NCI-H510A treated with DMSO at 0.1 percent for 48 hours (cell line): ENCODE results near the gene MAML2.

Source experiments
- DNase-seq: peaks from one replicate; lab custom pipeline; 2025; lab: John Stamatoyannopoulos, UW

MAML2 gene

DNA sequence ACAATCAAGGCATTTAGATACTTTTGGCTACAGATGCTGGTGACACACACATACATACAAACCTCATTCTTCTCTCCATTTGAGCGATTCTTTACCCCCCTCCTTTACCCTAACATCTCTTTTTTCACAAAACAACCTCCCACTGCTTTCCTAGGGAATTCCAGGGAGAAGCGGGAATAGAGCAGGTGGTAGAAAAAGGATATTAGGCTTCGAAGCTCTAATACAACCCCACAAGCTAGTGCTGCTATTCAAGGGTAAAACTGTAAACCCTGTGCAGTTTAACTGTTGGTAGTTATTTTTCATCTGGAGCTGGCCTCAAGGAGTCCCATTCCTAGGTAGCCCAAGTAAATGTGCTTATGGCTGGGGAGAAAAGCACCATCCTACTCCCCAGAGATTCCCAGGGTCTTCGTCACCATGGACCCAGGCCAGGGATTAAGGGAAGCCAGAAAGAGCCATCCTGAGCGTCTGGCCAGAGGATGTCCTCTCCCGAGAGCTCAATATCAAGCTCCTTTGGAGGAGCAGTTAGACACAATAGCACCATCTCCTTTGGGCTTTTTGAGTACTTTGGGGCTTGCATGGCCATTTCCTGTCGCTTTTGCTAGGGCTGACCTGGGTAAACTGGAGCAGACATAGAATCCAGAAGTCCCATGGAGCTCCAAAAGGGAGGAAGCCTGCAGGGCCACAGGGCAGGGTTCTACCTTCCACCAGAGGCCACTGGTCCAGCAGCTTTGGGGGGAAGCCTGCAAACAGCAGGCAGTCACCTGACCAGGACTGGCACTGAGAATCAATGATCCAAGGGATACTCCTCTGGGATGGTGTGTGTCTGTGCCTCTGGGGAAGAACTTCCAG, 3.1 kb downstream of the MAML2 start:
- no peak for DNase-seq

DNA sequence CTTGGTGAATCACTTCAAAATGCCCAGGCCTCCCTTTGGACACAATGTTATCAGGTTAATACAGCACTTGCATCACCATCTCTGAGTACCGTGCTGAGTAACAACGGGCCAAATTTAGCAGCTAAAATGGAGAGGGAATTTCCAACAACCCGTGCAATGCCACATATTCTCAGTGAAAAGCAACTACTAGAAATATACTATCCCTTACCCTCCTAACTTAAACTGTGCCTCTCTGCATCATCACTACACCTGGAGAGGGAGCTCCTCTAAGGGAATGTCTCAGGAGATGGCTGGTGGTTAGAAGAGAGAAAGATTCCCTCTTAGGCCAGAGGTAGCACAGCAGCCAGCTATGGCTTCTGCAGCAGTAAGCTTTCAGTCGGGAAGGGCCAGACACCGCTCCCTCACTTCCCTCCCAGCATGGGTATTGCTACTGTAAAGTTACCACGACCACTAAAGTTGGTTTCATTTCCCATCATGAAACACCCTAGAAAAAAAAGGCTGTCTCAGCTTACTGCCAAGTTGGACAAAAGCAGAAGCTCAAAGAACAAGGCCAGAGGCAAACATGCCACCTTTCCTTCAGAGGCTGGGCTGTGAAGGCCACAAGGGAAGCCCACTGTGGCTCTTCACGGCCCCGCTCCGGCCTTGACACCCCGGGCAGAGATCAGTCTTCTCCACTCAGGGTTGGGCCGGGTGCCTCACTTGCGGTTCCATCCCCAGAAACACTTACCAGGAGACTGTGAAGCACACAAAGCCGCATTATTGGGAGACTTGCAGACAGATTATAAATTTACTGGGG, 3.9 kb downstream of the MAML2 start:
- no peak for DNase-seq

DNA sequence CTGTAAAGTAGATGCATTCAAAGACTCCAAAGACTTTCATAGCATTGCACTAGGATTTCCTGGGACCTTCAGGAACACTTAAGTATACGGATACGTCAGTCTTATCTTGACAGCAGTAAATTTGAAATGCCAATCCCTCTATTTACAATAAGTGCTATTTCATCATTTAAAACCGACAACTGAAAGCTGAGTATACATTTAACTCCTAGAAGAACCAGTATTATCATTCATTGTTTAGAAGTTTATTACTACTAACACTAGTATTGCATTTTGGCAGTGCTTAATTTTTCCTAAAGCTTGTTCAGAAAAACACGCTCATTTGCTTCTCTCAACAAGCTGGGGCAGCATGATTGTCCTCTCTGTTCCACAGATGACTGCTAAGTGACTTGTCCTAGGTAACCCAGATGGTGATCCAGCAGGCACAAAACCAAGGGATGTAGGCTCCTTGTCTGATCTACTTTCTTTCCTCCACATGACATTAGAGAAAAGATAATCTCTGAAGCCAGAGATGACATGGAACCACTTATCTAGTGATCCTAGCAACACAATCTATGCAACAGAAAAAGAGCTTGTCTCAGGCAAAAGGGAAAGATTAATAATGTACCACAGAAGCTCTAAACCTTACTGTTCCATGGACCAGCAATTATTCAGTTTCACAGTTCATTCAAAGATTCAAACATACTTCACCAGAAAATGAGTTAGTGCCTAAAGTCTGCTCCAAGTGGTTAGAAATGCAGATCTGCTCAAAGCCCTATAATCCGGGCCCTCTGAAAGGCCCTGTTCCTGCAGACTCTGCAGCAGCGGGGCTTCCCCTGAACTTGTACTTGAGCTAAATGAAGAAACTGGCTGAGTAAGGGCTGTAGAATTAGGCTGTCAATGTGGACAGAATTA, 5.2 kb downstream of the MAML2 start:
- no peak for DNase-seq

DNA sequence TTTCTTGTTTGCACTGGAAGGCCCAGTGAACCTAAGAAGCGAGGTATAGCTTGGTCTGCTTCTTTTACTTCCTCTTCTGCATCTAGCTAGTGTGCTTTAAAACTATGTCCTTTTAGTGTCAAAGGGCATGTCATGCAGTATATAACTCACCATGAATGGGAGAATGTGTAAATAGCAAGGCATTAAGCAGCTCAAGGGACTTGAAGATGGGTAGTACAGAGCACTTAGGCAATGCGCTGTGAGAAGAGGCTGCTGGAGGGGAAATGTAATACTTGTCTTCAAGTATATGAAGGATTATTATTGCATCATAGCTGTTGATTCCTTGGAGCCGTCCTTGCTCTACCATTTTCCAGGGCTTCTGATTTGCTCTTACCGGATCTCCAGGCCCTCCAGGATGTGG, 7.6 kb downstream of the MAML2 start:
- no peak for DNase-seq

DNA sequence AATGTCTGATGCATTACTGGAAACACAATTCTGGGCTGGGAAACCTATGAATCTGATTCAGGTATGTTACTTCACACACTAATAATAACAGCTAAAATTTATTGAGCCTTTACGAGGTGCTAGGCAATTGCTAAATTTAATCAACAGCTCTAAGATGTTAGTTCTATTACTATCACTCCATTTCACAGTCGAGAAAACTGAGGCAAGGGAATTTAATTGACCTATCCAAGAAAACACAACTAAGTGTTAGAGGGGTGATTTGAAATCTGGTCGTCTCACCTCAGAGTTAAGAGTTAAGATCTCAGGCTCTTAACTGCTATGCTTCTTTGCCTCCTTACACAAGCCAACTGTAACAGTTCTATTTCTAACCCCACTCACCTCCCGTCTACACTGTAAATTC, 8.8 kb downstream of the MAML2 start:
- DNase-seq, result no peak

DNA sequence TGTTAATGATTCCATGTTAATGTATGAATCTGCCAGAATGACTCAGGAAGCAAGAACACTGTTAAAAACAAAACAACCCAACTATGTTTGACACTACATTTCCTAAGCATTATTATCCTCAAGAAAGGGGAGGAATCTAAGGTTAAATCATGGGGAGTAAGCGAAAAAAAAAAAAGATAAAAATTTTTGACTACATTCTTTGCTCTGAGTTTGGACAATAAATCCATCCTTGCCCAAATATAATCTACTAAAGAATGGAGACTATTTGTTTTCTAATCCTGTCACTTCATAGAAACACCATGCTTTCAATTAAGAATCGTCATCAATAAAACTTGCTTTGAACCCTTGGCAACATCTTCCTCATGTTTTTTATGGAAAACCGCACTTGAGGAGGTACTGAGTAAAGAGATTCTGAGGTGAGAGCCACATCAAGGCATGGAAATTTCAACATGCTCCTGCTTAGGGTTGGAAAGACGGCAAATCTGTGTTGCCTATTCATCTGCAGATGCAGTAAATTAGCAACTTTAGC, 9.7 kb downstream of the MAML2 start:
- no peak for DNase-seq

DNA sequence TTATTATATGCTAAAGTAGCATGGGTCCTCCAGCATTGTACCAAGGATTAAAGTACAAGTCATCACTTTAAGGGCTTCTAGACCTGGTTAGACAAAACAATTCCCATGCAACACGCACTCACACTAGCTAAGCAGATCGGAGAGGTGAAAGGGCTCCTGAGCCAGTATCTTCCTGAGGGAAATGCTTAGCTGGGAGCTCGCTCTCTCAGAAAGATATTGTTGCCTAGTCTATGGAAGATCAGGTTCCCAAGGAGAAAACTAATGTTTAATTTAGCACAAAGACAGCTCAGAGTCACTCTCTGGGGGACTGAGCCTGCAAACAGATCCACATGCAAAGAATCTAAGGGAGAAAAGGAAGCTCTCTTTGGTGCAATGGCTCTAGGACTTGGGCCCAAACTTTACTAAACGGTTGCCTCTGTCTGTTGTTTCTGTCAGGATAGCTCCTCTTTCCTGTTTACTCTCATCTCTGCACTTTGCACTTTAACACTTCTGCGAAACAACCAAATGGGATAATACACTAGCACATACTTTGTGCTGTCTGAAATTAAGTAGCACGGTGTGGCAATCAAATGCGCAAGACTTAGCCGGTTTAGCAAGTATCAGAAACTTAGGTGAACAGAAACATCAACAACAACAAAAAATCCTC, 10.7 kb downstream of the MAML2 start:
- no peak for DNase-seq

DNA sequence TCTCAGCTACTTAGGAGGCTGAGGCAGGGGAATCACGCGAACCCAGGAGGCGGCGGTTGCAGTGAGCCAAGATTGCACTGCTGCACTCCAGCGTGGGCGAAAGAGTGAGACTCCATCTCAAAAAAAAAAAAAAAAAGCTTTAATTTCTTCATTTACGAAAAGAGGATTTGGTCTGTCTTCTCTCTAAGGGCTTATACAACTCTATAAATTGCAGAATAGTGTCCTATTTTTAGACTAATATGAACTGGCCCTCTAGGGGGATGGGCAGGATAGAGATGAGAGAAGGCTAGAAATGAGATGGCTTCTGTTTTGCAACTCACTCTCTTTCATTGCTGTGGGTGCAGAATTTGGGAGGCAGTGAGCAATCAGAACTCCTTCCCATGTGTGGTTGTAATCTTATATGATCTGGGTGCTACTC, 11.3 kb downstream of the MAML2 start:
- DNase-seq, result no peak

DNA sequence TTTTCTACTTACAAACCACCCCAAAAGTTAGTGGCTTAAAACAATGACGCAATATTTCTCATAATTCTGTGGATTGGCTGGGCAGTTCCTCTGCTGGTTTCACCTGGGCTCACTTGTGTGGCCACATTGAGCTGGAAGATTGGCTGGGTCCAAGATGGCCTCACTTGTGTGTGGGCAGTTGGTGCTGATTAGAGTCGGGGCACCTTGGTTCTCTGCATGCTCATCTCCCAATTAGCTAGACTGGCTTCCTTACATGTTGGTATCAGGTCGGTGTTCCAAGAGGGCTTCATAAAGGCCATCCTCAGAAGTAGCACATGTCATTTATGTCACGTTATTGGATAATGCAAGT, 12.5 kb downstream of the MAML2 start:
- no peak for DNase-seq

DNA sequence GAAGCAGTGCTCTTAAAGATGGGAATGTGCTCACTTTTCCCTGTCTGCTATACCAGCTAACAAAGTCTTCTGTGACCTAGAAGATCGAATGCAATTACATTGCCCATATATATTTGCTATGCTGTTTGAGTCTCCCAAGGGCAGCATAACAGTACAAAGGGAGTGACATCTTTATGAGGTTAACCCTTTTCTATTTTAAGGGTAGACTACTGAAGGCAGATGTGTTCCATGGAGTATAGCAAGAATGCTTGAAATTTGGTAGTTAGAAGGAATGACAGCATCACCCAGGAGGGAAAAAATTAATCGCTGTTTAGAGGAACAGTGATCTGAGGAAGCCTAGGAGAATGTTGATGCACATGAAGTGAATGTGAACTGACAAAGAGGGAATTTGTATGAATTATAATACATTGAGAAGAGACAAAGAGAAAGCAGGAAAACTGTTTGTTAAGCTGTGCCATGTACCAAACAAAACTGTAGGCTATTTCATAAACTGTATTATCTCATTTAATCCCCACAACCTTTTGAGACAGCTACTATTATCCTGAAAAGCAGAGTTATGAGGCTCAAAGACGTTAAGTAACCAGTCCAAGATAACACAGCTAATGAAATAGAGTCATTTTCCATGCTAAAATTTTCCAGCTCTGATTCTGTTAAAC, 13.0 kb downstream of the MAML2 start:
- no peak for DNase-seq

DNA sequence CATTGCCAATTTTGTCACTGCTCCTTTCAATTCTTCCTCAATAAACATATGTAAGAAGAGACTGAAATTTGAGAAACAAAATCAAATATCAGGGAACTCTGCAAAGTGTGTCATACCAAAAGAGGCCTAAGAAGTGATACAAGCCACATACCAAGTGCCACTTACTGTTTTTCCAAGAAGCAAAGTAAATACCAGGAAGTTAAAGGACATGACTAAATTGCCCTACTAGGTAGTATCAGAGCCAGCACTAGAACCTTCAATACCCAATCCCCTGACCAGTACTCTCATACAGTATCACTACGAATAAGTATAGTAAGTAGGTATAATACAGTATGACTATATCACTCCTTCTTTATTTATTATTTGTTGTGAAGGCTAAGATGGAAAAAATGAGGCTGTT, 13.6 kb downstream of the MAML2 start:
- DNase-seq, result no peak

DNA sequence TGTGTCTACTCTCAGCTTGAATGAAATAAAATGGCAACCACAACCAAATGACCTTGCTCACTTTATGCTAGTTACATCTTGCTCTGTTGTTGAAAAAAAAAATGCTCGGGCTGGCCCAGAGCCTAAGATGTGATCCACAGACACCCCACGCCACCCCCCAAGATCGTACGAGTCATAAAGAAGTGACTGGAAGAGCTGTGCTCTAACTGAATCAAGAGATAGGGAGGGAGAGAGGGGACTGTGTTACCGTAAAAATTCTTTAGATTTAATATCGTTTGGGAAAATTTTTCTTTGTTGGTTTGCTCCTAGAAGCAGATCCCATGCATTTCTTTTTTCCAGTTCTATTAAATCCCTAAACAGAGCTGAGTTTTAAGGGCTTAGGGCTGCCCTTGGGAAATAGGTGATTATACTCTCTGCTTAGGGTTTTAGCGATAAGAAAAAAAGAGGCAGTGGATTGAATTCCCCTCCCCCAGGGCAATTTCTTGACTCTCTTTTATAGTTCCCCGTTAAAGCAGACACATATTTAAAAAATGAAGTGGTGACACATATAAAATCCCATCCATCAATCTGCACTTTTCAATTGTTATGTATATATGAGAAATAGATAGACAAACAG, 14.5 kb downstream of the MAML2 start:
- DNase-seq, result no peak

DNA sequence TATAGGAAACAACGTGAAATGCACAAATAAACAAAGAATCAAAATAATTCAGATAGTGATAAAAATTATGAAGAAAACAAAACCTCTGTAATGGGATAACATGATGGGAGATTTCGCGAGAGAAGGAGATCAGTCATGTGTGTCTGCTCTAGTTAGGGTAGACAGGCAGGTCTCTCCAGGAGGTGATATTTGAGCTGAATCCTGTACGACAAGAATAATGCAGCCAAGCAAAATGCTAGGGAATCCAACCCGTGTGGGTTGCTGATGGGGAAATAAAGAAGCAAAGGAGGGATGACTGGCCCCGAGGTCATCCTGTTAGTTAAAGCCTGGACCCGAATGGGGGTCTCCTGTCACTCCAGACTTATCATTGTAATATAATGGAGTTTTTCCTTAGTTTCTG, 16.0 kb downstream of the MAML2 start:
- DNase-seq, result no peak

DNA sequence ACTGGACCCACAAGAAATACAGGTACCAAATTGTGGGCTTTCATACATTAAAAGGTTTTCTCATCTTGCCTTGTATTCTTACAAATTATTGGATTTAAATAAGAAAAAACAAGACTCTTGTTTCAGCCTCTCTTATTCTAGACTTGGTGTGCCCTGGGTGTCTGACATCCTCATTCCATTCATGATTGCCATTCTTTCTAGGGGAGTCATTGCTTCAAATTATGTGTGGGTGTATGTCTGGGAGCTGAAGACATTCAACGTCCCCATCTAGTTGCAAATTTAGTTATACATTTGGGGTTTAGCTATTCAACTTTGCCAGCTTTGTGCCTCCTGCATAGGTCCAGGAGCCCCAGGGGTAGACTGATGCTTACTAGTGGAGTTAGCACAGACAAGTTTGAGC, 18.1 kb downstream of the MAML2 start:
- no peak for DNase-seq

DNA sequence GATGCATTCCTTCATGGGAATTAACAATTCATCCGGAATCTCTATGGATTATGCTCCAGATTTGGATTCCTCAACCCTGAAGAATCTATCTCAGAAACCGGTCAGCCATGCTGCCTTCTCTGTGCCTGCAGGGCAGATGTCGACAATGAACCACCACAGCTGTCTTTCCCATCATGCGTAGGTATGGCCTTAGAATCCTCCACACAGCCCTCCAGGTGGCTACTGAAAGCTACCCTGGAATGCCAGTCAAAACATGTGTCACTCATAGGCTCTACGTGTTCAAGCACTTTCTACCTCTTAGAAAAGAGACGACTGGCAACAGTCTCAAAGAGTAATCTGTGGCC, 19.4 kb downstream of the MAML2 start:
- no peak for DNase-seq

DNA sequence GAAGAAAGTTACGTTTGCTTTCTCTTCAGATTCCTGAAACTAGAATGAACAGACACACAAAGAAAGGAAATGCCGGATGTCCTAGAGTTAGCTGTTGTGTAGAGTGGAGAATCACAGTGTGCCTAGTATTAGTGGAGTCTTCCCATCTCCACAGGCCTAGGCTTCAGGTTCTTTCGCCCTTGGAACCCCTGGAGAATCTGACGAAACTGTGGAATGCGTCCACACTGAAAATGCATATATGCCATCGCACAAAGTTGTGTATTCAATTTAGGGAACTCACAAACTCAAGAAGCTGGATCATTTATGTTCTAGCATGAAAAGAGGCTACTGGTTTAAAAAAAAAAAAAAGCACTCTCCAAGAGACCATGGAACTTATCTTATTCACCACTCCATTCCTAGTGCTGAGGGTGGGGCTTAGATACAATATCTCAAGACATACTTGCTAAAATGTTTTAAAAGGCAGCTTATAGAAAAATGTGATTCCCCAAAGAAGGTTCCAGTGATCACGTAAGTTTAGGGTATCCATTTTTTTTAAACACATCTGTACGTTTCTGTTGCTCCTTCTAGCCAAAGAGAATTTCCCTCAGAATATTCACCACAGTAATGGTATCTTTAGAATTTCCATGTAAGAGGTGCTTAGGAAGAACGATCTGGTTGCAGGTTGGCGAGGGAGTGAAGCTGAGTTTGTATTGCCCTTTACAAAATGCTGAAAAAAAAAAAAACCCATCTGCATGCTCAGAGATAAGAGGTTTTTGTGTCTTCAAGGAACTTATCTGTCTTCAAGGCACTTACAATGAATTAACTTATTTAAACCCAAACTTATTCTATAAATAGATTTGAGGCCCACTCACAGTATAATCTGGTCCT, 20.0 kb downstream of the MAML2 start:
- DNase-seq, result no peak

DNA sequence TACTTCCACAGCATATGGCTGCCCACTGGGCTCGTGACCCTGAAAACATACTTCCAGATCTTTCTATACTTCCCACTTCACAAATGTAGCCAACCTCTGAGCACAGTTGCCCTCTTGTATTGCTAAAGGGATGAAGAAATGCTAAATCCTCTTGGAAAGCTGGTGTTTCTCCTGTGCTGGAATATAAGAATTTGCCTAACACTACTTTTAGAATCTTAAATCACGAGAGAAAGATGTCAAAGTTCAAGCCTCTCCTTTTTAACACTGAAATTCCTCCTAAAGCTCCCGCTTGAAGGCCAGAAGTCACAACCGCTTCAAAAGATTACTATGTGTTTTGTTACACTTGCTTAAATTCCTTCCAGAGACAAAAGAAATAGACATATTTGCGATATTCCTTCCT, 21.9 kb downstream of the MAML2 start:
- DNase-seq, result no peak

DNA sequence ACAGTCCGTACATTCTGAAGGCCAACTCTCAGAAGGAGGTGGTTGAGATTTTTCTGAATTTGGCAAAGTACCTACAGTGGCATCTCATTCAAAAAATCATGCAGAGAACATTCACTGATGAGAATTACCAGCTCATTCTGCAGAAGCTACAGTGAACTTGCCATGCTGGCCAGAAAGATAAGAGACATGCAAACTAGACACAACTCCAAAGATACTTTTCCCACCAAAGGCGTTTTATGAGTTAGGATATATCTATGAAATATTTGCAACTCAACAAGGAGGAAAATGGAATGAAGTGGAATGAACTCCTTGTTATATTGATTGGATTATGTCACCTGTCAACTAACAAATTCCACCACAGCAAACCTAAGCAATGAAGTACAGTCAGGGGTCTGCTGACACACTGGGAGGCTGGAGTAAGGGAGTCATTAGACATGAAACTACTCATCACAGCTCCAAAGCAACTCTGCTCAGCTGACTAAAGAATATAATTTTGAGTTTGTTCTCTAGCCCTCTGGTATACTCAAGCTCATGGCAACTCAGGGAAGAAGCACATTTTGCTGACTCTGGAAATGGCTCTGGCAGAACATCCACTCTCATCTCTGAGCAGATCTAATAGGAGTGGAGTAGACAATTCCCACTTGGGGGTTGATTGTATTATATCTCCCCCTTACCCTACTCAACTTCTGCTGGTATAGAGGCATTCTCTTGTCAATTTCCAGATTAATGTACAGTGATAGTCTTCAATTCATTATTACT, 22.9 kb downstream of the MAML2 start:
- no peak for DNase-seq

DNA sequence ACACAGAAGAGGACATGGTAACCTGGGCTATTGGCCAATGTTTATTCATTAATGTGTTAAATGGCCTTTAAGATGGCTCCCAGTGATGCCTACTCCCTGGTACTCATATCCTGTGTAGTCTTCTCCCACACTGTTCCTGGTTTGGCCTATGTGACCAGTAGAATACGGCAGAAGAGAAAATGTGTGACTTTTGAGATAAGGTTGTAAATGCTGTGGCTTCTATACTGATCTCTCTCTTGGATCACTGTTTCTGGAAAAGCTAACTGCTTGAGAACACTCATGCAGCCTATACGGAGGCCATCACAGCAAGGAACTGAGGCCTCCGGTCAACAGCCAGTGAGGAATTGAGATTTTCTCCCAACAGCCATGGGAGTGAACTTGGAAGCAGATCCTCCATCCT, 24.1 kb downstream of the MAML2 start:
- no peak for DNase-seq
